IMR-90 (cell line): ENCODE results near the gene FRY. TPM values are rescaled to one million over a fixed set of nuclear protein-coding genes. Genes with fewer than 3 reads are reported as not detected.

Experiments
- ATAC-seq: fragments of 200-7000 bp; cut with Tn5 transposase; 2 replicates; pipeline ENCODE4 v1.9.1; 2020; ENCODE audit warnings: low read depth, mild to moderate bottlenecking, moderate library complexity
- BruUV-seq: library from RNA; stranded (reverse); fragments of 400-500 nt; replicated peaks from 2 replicates; lab custom pipeline; 2021; lab: Mats Ljungman, UMichigan
- CTCF ChIA-PET: fragments of 300-600 bp; formaldehyde crosslinking; extraction: SDS; loops from one replicate; lab custom pipeline; 2021; ENCODE audit warnings: antibody characterized with exemption; lab: Yijun Ruan, JAX
- POLR2A ChIA-PET: fragments of 300-600 bp; sonication (Branson Sonifier 250); formaldehyde crosslinking; loops from one replicate; lab custom pipeline; 2022; ENCODE audit warnings: antibody characterized with exemption; ENCODE audit not compliant: unreplicated experiment; lab: Charles Lee
- DNase-seq: peaks from one replicate; pipeline ENCODE4 v3.0.0; 2013
- H2AFZ ChIP-seq: replicated peaks from 2 replicates; pipeline ENCODE3; 2013; ENCODE audit warnings: low read length, mild to moderate bottlenecking; ENCODE audit not compliant: poor library complexity
- H2AK5ac ChIP-seq: 2 replicates; pipeline ENCODE4 v1.6.1; 2013; ENCODE audit warnings: low read depth, low read length, inconsistent platforms
- H2AK9ac ChIP-seq: replicated peaks from 2 replicates; pipeline ENCODE3; 2013; ENCODE audit warnings: mild to moderate bottlenecking, low read depth, low read length, moderate library complexity; ENCODE audit not compliant: poor library complexity
- H2BK120ac ChIP-seq: 2 replicates; pipeline ENCODE4 v1.6.1; 2013; ENCODE audit warnings: low read depth, low read length, inconsistent platforms
- H2BK15ac ChIP-seq: 3 replicates; pipeline ENCODE4 v1.6.1; 2013; ENCODE audit warnings: low read depth, low read length, inconsistent platforms
- H2BK20ac ChIP-seq: 2 replicates; pipeline ENCODE4 v1.6.1; 2013; ENCODE audit warnings: low read depth, mild to moderate bottlenecking, inconsistent platforms, low read length, moderate library complexity
- H2BK5ac ChIP-seq: 2 replicates; pipeline ENCODE4 v1.6.1; 2013; ENCODE audit warnings: mild to moderate bottlenecking, low read depth, low read length, inconsistent platforms; ENCODE audit not compliant: poor library complexity, severe bottlenecking
- H3K14ac ChIP-seq: replicated peaks from 2 replicates; pipeline ENCODE4 v1.6.1; 2013; ENCODE audit warnings: low read depth, low read length, inconsistent platforms
- H3K18ac ChIP-seq: 2 replicates; pipeline ENCODE4 v1.6.1; 2013; ENCODE audit warnings: low read depth, low read length, control low read depth
- H3K23ac ChIP-seq: 2 replicates; pipeline ENCODE4 v1.6.1; 2013; ENCODE audit warnings: low read depth, low read length, inconsistent platforms
- H3K27ac ChIP-seq: 2 replicates; pipeline ENCODE4 v1.5.1; 2013; ENCODE audit warnings: mild to moderate bottlenecking, control low read depth, low read length; ENCODE audit not compliant: insufficient read depth
- H3K27me3 ChIP-seq: 2 replicates; pipeline ENCODE4 v1.6.1; 2013; ENCODE audit warnings: low read length; ENCODE audit not compliant: control insufficient read depth, insufficient read depth
- H3K36me3 ChIP-seq: 2 replicates; pipeline ENCODE4 v1.6.1; 2013; ENCODE audit warnings: low read length, mixed read lengths; ENCODE audit not compliant: control insufficient read depth, insufficient read depth
- H3K4ac ChIP-seq: 2 replicates; pipeline ENCODE4 v1.6.1; 2013; ENCODE audit warnings: low read depth, low read length, inconsistent platforms
- H3K4me1 ChIP-seq: 2 replicates; pipeline ENCODE4 v1.6.1; 2013; ENCODE audit warnings: low read length, mixed read lengths; ENCODE audit not compliant: control insufficient read depth, insufficient read depth
- H3K4me2 ChIP-seq: 2 replicates; pipeline ENCODE4 v1.6.1; 2013; ENCODE audit warnings: low read depth, mild to moderate bottlenecking, control low read depth, low read length, moderate library complexity
- H3K4me3 ChIP-seq: 2 replicates; pipeline ENCODE4 v1.5.1; 2013; ENCODE audit warnings: low read depth, mild to moderate bottlenecking, control low read depth, low read length, moderate library complexity; ENCODE audit not compliant: insufficient read depth
- H3K56ac ChIP-seq: 2 replicates; pipeline ENCODE4 v1.6.1; 2013; ENCODE audit warnings: low read length, inconsistent platforms; ENCODE audit not compliant: insufficient read depth; ENCODE audit errors: extremely low read depth
- H3K79me1 ChIP-seq, 2 experiments: 2 replicates each; pipeline ENCODE4 v1.6.1; 2013; ENCODE audit warnings: low read length in 2 of 2, inconsistent platforms in 1 of 2, low read depth in 1 of 2
- H3K9ac ChIP-seq: 2 replicates; pipeline ENCODE4 v1.6.1; 2013; ENCODE audit warnings: low read depth, low read length, control low read depth
- H3K9me1 ChIP-seq: 2 replicates; pipeline ENCODE4 v1.6.1; 2013; ENCODE audit warnings: low read length, inconsistent platforms; ENCODE audit not compliant: insufficient read depth
- H3K9me3 ChIP-seq: 2 replicates; pipeline ENCODE4 v1.6.1; 2013; ENCODE audit warnings: low read length; ENCODE audit not compliant: control insufficient read depth, insufficient read depth
- H4K20me1 ChIP-seq: 2 replicates; pipeline ENCODE4 v1.6.1; 2013; ENCODE audit warnings: low read length, inconsistent platforms; ENCODE audit not compliant: insufficient read depth
- H4K5ac ChIP-seq: 2 replicates; pipeline ENCODE4 v1.6.1; 2013; ENCODE audit warnings: mild to moderate bottlenecking, low read depth, low read length, control low read depth
- H4K8ac ChIP-seq, 2 experiments: 2 replicates each; pipeline ENCODE4 v1.6.1; 2013; ENCODE audit warnings: low read depth in 2 of 2, low read length in 2 of 2, control low read depth in 1 of 2, inconsistent platforms in 1 of 2
- H4K91ac ChIP-seq: 2 replicates; pipeline ENCODE4 v1.6.1; 2013; ENCODE audit warnings: low read depth, low read length, inconsistent platforms; ENCODE audit not compliant: insufficient read depth
- BHLHE40 ChIP-seq: fragments of 150-350 bp; IDR thresholded peaks from 2 replicates; pipeline ENCODE4 v1.6.1; 2016; ENCODE audit warnings: mild to moderate bottlenecking, low read depth, low read length
- CEBPB ChIP-seq: IDR thresholded peaks from 2 replicates; pipeline ENCODE4 v1.6.1; 2012; ENCODE audit warnings: low read depth, low read length, improper control_type of control experiment
- CHD1 ChIP-seq: IDR thresholded peaks from 2 replicates; pipeline ENCODE4 v1.6.1; 2012; ENCODE audit warnings: low read depth, low read length, improper control_type of control experiment
- CTCF ChIP-seq: conservative IDR thresholded peaks from 2 replicates; pipeline ENCODE4 v1.5.1; 2012; ENCODE audit warnings: mild to moderate bottlenecking, low read depth, low read length, improper control_type of control experiment
- FOS ChIP-seq: fragments of 150-350 bp; IDR thresholded peaks from 2 replicates; pipeline ENCODE4 v1.6.1; 2016; ENCODE audit warnings: low read depth, low read length
- MAFK ChIP-seq: IDR thresholded peaks from 2 replicates; pipeline ENCODE4 v1.6.1; 2012; ENCODE audit warnings: low read depth, low read length, improper control_type of control experiment
- MAZ ChIP-seq: IDR thresholded peaks from 2 replicates; pipeline ENCODE4 v1.6.1; 2012; ENCODE audit warnings: low read depth, mild to moderate bottlenecking, low read length, improper control_type of control experiment, moderate library complexity, borderline replicate concordance
- MXI1 ChIP-seq: IDR thresholded peaks from 2 replicates; pipeline ENCODE4 v1.6.1; 2012; ENCODE audit warnings: low read depth, mild to moderate bottlenecking, low read length, moderate library complexity, borderline replicate concordance
- NFE2L2 ChIP-seq: fragments of 150-350 bp; IDR thresholded peaks from 2 replicates; pipeline ENCODE4 v1.6.1; 2016; ENCODE audit warnings: low read depth, mild to moderate bottlenecking, low read length
- POLR2A ChIP-seq: IDR thresholded peaks from 2 replicates; pipeline ENCODE4 v1.6.1; 2012; ENCODE audit warnings: mild to moderate bottlenecking, low read depth, low read length
- RAD21 ChIP-seq: IDR thresholded peaks from 2 replicates; pipeline ENCODE4 v1.6.1; 2012; ENCODE audit warnings: low read length, improper control_type of control experiment
- RCOR1 ChIP-seq: IDR thresholded peaks from 2 replicates; pipeline ENCODE4 v1.6.1; 2012; ENCODE audit warnings: mild to moderate bottlenecking, low read length, improper control_type of control experiment; ENCODE audit not compliant: insufficient replicate concordance
- RFX5 ChIP-seq: IDR thresholded peaks from 2 replicates; pipeline ENCODE4 v1.8.0; 2012; ENCODE audit warnings: low read depth, mild to moderate bottlenecking, low read length, moderate library complexity
- SMC3 ChIP-seq: fragments of 150-350 bp; IDR thresholded peaks from 2 replicates; pipeline ENCODE4 v1.6.1; 2016; ENCODE audit warnings: low read depth, mild to moderate bottlenecking, antibody characterized with exemption, low read length, moderate library complexity
- WGBS, 2 experiments: methylation state at CpG; one replicate each; pipeline versions ENCODE4 v1.1.5 to v1.1.7; 2013; ENCODE audit warnings: missing lambda C conversion rate in 2 of 2; ENCODE audit not compliant: insufficient read length in 1 of 2; ENCODE audit errors: extremely low coverage in 2 of 2; 5-methylcytosine and 5-hydroxymethylcytosine counted together
- dilution Hi-C: fragments of 300-500 bp; cut with HindIII; formaldehyde crosslinking; loops from one replicate; pipeline ENCODE4 v1.14.3; 2018; ENCODE audit warnings: low sequenced_read_pairs; ENCODE audit not compliant: unreplicated experiment
- in situ Hi-C: fragments of 300-500 bp; cut with MboI; formaldehyde crosslinking; loops from 3 replicates; pipeline ENCODE4 v1.14.3; 2019; ENCODE audit warnings: low sequenced_read_pairs, inconsistent platforms, mixed read lengths
- intact Hi-C: fragments of 100-400 bp; cut with micrococcal nuclease; formaldehyde crosslinking; loops from 2 replicates; pipeline ENCODE4 v1.10.0; 2022
- polyA plus RNA-seq, 3 experiments: library from polyadenylated mRNA; depleted of rRNA; stranded (reverse); fragments of >200 nt; gene quantifications; 2 replicates each; pipeline ENCODE4 v1.2.3, GENCODE V29; 2012; ENCODE audit warnings: low replicate concordance in 1 of 3
- total RNA-seq: library from RNA; depleted of rRNA; stranded (reverse); fragments of >200 nt; gene quantifications from 2 replicates; pipeline ENCODE4 v1.2.3, GENCODE V29; 2012
- TF ChIP-seq, protein P1 (sequence below): fragments of 150-350 bp; IDR thresholded peaks from 2 replicates; pipeline ENCODE4 v1.6.1; 2016; ENCODE audit warnings: low read depth, mild to moderate bottlenecking, low read length, moderate library complexity, borderline replicate concordance
- TF ChIP-seq, protein P2 (sequence below): fragments of 150-350 bp; IDR thresholded peaks from 2 replicates; pipeline ENCODE4 v1.6.1; 2017; ENCODE audit warnings: mild to moderate bottlenecking, antibody characterized with exemption, low read length, low read depth

Gene FRY
- total and polyA plus RNA-seq, 2 of the 4 experiments (the other 2 are of a cell fraction): 3.0 to 4.8 TPM

DNA sequence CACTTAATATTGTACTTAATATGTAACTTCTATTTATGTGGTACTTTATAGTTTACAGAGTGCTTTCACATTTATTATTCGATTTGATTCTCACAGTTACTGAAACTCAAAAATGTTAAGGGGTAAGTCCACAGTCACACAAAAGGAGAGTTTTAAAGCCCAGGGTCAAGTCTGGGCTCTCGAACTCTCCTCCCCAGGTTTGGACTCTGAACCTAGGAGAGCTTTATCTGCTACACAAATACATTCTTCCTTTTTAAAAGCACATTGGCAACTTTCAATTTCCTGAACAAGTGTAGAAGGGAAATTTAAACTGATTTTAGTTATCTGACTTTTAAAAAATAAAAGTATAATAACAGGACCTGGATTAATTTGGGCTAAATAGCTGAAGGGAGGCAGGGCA lies 144.4 kb downstream of the FRY start:
- WGBS, 2 experiments: no CpG with 5 or more reads among the region's 2 CpGs
- Histone ChIP-seq H3K4ac (no peak overlapping the region), H3K56ac (no peak overlapping the region), H3K79me1 (no peaks in the 10 kb centered on the region; a peak in 1 of 4 replicates), H2BK20ac (no peak overlapping the region), H3K36me3 (peaks cover 7% of the 10 kb centered on the region; the same call in 1 of the 2 replicates), H4K5ac (no peak overlapping the region), H3K4me2 (no peak overlapping the region), H3K27me3 (no peaks in the 10 kb centered on the region), H3K4me1 (no peaks in the 10 kb centered on the region), H4K8ac (no peak overlapping the region), H2AK5ac (no peak overlapping the region), H3K9me1 (no peaks in the 10 kb centered on the region; the same call in 1 of the 2 replicates), H3K9me3 (no peaks in the 10 kb centered on the region), H2AK9ac (no peak overlapping the region), H3K23ac (no peak overlapping the region), H3K18ac (no peak overlapping the region), H4K91ac (no peak overlapping the region), H3K9ac (no peak overlapping the region), H2BK120ac (no peak overlapping the region), H3K27ac (no peak overlapping the region), H4K20me1 (no peaks in the 10 kb centered on the region), H2BK5ac (no peak overlapping the region), H2BK15ac (no peak overlapping the region), H3K14ac (no peak overlapping the region), H3K4me3 (no peak overlapping the region), H2AFZ (no peak overlapping the region)
- ChIA-PET CTCF (interaction anchor here (1.3 kb wide), 1 partner anchor 10 kb away, joined by 4 read pairs; no protein-coding TSS in a partner anchor), POLR2A (interaction anchor here (0.6 kb wide), 1 partner anchor 90 kb away, joined by 13 read pairs; no protein-coding TSS in a partner anchor)
- BruUV-seq: no TSS peak
- DNase-seq (no peak), ATAC-seq (no peak)
- dilution Hi-C loops (no loop called here), intact Hi-C loops (no loop called here), in situ Hi-C loops (no loop called here)
- TF ChIP-seq FOS (no peak), MAFK (no peak), CEBPB (no peak), NFE2L2 (no peak), MAZ (no peak), RAD21 (no peak), MXI1 (no peak), RCOR1 (no peak), POLR2A (no peak), BHLHE40 (no peak), CHD1 (no peak), SMC3 (no peak), RFX5 (no peak), CTCF (no peak)
- TF ChIP-seq, protein P1, sequence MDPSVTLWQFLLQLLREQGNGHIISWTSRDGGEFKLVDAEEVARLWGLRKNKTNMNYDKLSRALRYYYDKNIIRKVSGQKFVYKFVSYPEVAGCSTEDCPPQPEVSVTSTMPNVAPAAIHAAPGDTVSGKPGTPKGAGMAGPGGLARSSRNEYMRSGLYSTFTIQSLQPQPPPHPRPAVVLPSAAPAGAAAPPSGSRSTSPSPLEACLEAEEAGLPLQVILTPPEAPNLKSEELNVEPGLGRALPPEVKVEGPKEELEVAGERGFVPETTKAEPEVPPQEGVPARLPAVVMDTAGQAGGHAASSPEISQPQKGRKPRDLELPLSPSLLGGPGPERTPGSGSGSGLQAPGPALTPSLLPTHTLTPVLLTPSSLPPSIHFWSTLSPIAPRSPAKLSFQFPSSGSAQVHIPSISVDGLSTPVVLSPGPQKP: no peak
- TF ChIP-seq, protein P2, sequence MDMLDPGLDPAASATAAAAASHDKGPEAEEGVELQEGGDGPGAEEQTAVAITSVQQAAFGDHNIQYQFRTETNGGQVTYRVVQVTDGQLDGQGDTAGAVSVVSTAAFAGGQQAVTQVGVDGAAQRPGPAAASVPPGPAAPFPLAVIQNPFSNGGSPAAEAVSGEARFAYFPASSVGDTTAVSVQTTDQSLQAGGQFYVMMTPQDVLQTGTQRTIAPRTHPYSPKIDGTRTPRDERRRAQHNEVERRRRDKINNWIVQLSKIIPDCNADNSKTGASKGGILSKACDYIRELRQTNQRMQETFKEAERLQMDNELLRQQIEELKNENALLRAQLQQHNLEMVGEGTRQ: no peak
